Measurements from ENCODE around the gene TMTC4. TPM values are rescaled to one million over a fixed set of nuclear protein-coding genes. Genes with fewer than 3 reads are reported as not detected.

The TMTC4 gene
- total and polyA plus RNA-seq, 2 of the 4 experiments (the other 2 are of a cell fraction) = 8.4 to 14.3 TPM

GRCh38 chr13:100594255-100594654 lies 80.3 kb downstream of the TMTC4 start:
- Histone ChIP-seq H3K9ac (ENCODE audit: low read depth, low read length) (no peak overlapping the region), H4K91ac (ENCODE audit: insufficient read depth, low read depth, low read length) (no peak overlapping the region), H2BK20ac (ENCODE audit: low read depth, low read length) (no peak overlapping the region), H3K4me3 (ENCODE audit: insufficient read depth, low read depth, low read length) (no peak overlapping the region), H3K23ac (ENCODE audit: low read depth, low read length) (no peak overlapping the region), H3K4me2 (ENCODE audit: low read depth, low read length) (no peak overlapping the region), H3K9me1 (ENCODE audit: insufficient read depth, low read length) (no peaks in the 10 kb centered on the region), H3K27me3 (ENCODE audit: control insufficient read depth, insufficient read depth, low read length) (peaks cover 6% of the 10 kb centered on the region), H3K4me1 (ENCODE audit: control insufficient read depth, insufficient read depth, low read length) (no peaks in the 10 kb centered on the region), H2AK9ac (replicated peaks; ENCODE audit: low read depth, low read length, poor library complexity) (no peak overlapping the region), H2BK15ac (ENCODE audit: low read depth, low read length) (no peak overlapping the region), H2BK5ac (ENCODE audit: low read depth, low read length, poor library complexity, severe bottlenecking) (no peak overlapping the region), H3K56ac (ENCODE audit: extremely low read depth, insufficient read depth, low read length) (no peak overlapping the region), H3K36me3 (ENCODE audit: control insufficient read depth, insufficient read depth, low read length) (no peaks in the 10 kb centered on the region), H4K5ac (ENCODE audit: low read depth, low read length) (no peak overlapping the region), H2AFZ (replicated peaks; ENCODE audit: low read length, poor library complexity) (no peak overlapping the region), H3K27ac (ENCODE audit: insufficient read depth, low read length) (no peak overlapping the region), H3K14ac (replicated peaks; ENCODE audit: low read depth, low read length) (no peak overlapping the region), H3K4ac (ENCODE audit: low read depth, low read length) (no peak overlapping the region), H4K8ac (ENCODE audit: low read depth in 2 of 2, low read length in 2 of 2) (no peak overlapping the region), H2BK120ac (ENCODE audit: low read depth, low read length) (no peak overlapping the region), H4K20me1 (ENCODE audit: insufficient read depth, low read length) (no peaks in the 10 kb centered on the region), H2AK5ac (ENCODE audit: low read depth, low read length) (no peak overlapping the region), H3K79me1 (ENCODE audit: low read depth in 1 of 2, low read length in 2 of 2) (no peaks in the 10 kb centered on the region), H3K18ac (ENCODE audit: low read depth, low read length) (no peak overlapping the region), H3K9me3 (ENCODE audit: control insufficient read depth, insufficient read depth, low read length) (no peaks in the 10 kb centered on the region; the same call in 1 of the 2 replicates)
- BruUV-seq (replicated peaks) = no TSS peak
- intact Hi-C loops (cut with micrococcal nuclease) = loop anchor here (10.0 kb wide), 1 partner anchor 411 kb away; no protein-coding TSS in a partner anchor
- ChIA-PET CTCF (no interaction called here), POLR2A (ENCODE audit: unreplicated experiment) (no interaction called here)
- dilution Hi-C loops (cut with HindIII; ENCODE audit: low sequenced_read_pairs, unreplicated experiment) = no loop called here
- no peak for DNase-seq
- 33% methylated on average over 1 of the region's 9 CpGs; no CpG with 5 or more reads in 1 of the 2 experiments for WGBS, 2 experiments (ENCODE audit: extremely low coverage in 2 of 2, insufficient read length in 1 of 2)
- TF ChIP-seq RFX5 (IDR thresholded peaks at IDR 0.05; ENCODE audit: low read depth, low read length) = no peak
- in situ Hi-C loops (cut with MboI; ENCODE audit: low sequenced_read_pairs) = no loop called here
- no peak for ATAC-seq (ENCODE audit: low read depth)

Measured in IMR-90 (cell line).